ENCODE results near the gene OTX1. TPM values are rescaled to one million over a fixed set of nuclear protein-coding genes. Genes with fewer than 3 reads are reported as not detected.

The OTX1 gene
- total and polyA plus RNA-seq, 2 experiments from 2014 or later: 1.3 to 2.2 TPM

DNA sequence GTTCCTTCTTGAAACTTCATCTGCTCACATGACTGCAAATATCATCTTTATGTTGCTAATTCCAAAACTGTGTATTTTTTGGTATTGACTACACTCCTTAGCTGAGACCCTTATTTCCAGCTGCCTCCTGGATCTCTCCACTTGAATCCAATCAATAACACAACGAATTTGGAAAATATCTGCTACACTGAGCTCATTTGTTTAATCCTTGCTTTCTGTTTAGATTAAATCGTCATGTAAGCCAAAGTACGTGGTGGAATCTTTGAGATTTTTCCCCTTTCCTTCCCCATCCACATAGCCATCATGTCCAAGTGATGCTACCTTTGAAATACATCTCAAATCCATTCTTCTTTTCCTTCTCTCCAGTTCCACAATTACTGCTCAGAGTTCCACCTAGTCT lies 15.6 kb downstream of the OTX1 start:
- Mint-ChIP-seq H3K36me3 (ENCODE audit: low read depth) (no peaks in the 10 kb centered on the region), H3K27me3 (ENCODE audit: insufficient read depth, low read depth, poor library complexity) (peaks cover 11% of the 10 kb centered on the region), H3K4me1 (no peaks in the 10 kb centered on the region; the same call in 2 of the 3 replicates), H3K27ac (no peak overlapping the region), H3K9me3 (no peaks in the 10 kb centered on the region), H3K4me3 (no peak overlapping the region)
- Histone ChIP-seq H3K9me2 (ENCODE audit: insufficient read depth) (no peaks in the 10 kb centered on the region), H3K4me2 (no peak overlapping the region), H3K4me1 (ENCODE audit: insufficient read depth) (no peaks in the 10 kb centered on the region), H3K27ac (ENCODE audit: low read depth) (no peak overlapping the region), H3K4me3 (no peak overlapping the region), H2AFZ (no peak overlapping the region), H4K20me1 (replicated peaks; ENCODE audit: insufficient read depth) (no peaks in the 10 kb centered on the region), H3K36me3 (ENCODE audit: insufficient read depth) (no peaks in the 10 kb centered on the region), H3F3A (replicated peaks; ENCODE audit: low read depth) (no peaks in the 10 kb centered on the region), H3K27me3 (ENCODE audit: insufficient read depth) (peaks cover 28% of the 10 kb centered on the region), H3K79me2 (replicated peaks; ENCODE audit: insufficient read depth) (no peaks in the 10 kb centered on the region)
- ATAC-seq (no peak), DNase-seq (ENCODE audit: low spot score) (no peak)
- TF ChIP-seq, protein P1, sequence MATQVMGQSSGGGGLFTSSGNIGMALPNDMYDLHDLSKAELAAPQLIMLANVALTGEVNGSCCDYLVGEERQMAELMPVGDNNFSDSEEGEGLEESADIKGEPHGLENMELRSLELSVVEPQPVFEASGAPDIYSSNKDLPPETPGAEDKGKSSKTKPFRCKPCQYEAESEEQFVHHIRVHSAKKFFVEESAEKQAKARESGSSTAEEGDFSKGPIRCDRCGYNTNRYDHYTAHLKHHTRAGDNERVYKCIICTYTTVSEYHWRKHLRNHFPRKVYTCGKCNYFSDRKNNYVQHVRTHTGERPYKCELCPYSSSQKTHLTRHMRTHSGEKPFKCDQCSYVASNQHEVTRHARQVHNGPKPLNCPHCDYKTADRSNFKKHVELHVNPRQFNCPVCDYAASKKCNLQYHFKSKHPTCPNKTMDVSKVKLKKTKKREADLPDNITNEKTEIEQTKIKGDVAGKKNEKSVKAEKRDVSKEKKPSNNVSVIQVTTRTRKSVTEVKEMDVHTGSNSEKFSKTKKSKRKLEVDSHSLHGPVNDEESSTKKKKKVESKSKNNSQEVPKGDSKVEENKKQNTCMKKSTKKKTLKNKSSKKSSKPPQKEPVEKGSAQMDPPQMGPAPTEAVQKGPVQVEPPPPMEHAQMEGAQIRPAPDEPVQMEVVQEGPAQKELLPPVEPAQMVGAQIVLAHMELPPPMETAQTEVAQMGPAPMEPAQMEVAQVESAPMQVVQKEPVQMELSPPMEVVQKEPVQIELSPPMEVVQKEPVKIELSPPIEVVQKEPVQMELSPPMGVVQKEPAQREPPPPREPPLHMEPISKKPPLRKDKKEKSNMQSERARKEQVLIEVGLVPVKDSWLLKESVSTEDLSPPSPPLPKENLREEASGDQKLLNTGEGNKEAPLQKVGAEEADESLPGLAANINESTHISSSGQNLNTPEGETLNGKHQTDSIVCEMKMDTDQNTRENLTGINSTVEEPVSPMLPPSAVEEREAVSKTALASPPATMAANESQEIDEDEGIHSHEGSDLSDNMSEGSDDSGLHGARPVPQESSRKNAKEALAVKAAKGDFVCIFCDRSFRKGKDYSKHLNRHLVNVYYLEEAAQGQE (IDR thresholded peaks at IDR 0.05; ENCODE audit: unreplicated experiment): no peak
- no peak for TF ChIP-seq CREB1 (CRISPR knock-in tag; IDR thresholded peaks at IDR 0.05; ENCODE audit: low read depth)
- TF ChIP-seq EZH2 (IDR thresholded peaks at IDR 0.05; ENCODE audit: low read depth, unreplicated experiment): no peak
- TF ChIP-seq, protein P2, sequence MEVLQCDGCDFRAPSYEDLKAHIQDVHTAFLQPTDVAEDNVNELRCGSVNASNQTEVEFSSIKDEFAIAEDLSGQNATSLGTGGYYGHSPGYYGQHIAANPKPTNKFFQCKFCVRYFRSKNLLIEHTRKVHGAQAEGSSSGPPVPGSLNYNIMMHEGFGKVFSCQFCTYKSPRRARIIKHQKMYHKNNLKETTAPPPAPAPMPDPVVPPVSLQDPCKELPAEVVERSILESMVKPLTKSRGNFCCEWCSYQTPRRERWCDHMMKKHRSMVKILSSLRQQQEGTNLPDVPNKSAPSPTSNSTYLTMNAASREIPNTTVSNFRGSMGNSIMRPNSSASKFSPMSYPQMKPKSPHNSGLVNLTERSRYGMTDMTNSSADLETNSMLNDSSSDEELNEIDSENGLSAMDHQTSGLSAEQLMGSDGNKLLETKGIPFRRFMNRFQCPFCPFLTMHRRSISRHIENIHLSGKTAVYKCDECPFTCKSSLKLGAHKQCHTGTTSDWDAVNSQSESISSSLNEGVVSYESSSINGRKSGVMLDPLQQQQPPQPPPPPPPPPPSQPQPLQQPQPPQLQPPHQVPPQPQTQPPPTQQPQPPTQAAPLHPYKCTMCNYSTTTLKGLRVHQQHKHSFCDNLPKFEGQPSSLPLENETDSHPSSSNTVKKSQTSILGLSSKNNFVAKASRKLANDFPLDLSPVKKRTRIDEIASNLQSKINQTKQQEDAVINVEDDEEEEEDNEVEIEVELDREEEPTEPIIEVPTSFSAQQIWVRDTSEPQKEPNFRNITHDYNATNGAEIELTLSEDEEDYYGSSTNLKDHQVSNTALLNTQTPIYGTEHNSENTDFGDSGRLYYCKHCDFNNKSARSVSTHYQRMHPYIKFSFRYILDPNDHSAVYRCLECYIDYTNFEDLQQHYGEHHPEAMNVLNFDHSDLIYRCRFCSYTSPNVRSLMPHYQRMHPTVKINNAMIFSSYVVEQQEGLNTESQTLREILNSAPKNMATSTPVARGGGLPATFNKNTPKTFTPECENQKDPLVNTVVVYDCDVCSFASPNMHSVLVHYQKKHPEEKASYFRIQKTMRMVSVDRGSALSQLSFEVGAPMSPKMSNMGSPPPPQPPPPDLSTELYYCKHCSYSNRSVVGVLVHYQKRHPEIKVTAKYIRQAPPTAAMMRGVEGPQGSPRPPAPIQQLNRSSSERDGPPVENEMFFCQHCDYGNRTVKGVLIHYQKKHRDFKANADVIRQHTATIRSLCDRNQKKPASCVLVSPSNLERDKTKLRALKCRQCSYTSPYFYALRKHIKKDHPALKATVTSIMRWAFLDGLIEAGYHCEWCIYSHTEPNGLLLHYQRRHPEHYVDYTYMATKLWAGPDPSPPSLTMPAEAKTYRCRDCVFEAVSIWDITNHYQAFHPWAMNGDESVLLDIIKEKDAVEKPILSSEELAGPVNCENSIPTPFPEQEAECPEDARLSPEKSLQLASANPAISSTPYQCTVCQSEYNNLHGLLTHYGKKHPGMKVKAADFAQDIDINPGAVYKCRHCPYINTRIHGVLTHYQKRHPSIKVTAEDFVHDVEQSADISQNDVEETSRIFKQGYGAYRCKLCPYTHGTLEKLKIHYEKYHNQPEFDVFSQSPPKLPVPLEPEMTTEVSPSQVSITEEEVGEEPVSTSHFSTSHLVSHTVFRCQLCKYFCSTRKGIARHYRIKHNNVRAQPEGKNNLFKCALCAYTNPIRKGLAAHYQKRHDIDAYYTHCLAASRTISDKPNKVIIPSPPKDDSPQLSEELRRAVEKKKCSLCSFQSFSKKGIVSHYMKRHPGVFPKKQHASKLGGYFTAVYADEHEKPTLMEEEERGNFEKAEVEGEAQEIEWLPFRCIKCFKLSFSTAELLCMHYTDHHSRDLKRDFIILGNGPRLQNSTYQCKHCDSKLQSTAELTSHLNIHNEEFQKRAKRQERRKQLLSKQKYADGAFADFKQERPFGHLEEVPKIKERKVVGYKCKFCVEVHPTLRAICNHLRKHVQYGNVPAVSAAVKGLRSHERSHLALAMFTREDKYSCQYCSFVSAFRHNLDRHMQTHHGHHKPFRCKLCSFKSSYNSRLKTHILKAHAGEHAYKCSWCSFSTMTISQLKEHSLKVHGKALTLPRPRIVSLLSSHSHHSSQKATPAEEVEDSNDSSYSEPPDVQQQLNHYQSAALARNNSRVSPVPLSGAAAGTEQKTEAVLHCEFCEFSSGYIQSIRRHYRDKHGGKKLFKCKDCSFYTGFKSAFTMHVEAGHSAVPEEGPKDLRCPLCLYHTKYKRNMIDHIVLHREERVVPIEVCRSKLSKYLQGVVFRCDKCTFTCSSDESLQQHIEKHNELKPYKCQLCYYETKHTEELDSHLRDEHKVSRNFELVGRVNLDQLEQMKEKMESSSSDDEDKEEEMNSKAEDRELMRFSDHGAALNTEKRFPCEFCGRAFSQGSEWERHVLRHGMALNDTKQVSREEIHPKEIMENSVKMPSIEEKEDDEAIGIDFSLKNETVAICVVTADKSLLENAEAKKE (CRISPR knock-in tag; IDR thresholded peaks at IDR 0.05): no peak
- TF ChIP-seq, protein P3, sequence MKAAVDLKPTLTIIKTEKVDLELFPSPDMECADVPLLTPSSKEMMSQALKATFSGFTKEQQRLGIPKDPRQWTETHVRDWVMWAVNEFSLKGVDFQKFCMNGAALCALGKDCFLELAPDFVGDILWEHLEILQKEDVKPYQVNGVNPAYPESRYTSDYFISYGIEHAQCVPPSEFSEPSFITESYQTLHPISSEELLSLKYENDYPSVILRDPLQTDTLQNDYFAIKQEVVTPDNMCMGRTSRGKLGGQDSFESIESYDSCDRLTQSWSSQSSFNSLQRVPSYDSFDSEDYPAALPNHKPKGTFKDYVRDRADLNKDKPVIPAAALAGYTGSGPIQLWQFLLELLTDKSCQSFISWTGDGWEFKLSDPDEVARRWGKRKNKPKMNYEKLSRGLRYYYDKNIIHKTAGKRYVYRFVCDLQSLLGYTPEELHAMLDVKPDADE (IDR thresholded peaks at IDR 0.05): no peak
- TF ChIP-seq POLR2AphosphoS5 (IDR thresholded peaks at IDR 0.05; ENCODE audit: low read depth): no peak
- no peak for TF ChIP-seq NANOG (IDR thresholded peaks at IDR 0.05; ENCODE audit: borderline replicate concordance)
- no peak for TF ChIP-seq JUNB (IDR thresholded peaks at IDR 0.05; ENCODE audit: unreplicated experiment)
- no peak for TF ChIP-seq EZH2phosphoT487 (IDR thresholded peaks at IDR 0.05; ENCODE audit: unreplicated experiment)
- TF ChIP-seq STAT1 (IDR thresholded peaks at IDR 0.05; ENCODE audit: unreplicated experiment): no peak
- no peak for TF ChIP-seq ZNF331 (CRISPR knock-in tag; IDR thresholded peaks at IDR 0.05; ENCODE audit: low read depth)
- TF ChIP-seq, protein P4, sequence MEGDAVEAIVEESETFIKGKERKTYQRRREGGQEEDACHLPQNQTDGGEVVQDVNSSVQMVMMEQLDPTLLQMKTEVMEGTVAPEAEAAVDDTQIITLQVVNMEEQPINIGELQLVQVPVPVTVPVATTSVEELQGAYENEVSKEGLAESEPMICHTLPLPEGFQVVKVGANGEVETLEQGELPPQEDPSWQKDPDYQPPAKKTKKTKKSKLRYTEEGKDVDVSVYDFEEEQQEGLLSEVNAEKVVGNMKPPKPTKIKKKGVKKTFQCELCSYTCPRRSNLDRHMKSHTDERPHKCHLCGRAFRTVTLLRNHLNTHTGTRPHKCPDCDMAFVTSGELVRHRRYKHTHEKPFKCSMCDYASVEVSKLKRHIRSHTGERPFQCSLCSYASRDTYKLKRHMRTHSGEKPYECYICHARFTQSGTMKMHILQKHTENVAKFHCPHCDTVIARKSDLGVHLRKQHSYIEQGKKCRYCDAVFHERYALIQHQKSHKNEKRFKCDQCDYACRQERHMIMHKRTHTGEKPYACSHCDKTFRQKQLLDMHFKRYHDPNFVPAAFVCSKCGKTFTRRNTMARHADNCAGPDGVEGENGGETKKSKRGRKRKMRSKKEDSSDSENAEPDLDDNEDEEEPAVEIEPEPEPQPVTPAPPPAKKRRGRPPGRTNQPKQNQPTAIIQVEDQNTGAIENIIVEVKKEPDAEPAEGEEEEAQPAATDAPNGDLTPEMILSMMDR (conservative IDR thresholded peaks at IDR 0.05; ENCODE audit: low read depth in 2 of 2): no peak
- no peak for TF ChIP-seq ZNF114 (CRISPR knock-in tag; IDR thresholded peaks at IDR 0.05)
